Spinal cord (tissue), 10 donors: Measurements from ENCODE around the gene ADAMTS12. TPM values are rescaled to one million over a fixed set of nuclear protein-coding genes. Genes with fewer than 3 reads are reported as not detected.

Experiments used
- DNase-seq, 6 donors: peaks; one replicate each; pipeline versions ENCODE4 v3.0.0 to v3.0.0-alpha.2; 2013 to 2015; ENCODE audit warnings: low spot score in 6 of 6, low read depth in 4 of 6
- H3K27ac ChIP-seq: one replicate; pipeline ENCODE4 v1.5.1; 2013; ENCODE audit warnings: low read depth, low read length, control low read depth
- H3K27me3 ChIP-seq: one replicate; pipeline ENCODE4 v1.6.1; 2013; ENCODE audit warnings: low read length; ENCODE audit not compliant: control insufficient read depth, insufficient read depth
- H3K36me3 ChIP-seq: one replicate; pipeline ENCODE4 v1.6.1; 2013; ENCODE audit warnings: low read length; ENCODE audit not compliant: control insufficient read depth, insufficient read depth
- H3K4me1 ChIP-seq: one replicate; pipeline ENCODE4 v1.6.1; 2013; ENCODE audit warnings: low read length; ENCODE audit not compliant: control insufficient read depth, insufficient read depth
- H3K4me3 ChIP-seq: one replicate; pipeline ENCODE4 v1.5.1; 2013; ENCODE audit warnings: low read depth, low read length, control low read depth
- H3K9me3 ChIP-seq: one replicate; pipeline ENCODE4 v1.6.1; 2013; ENCODE audit warnings: low read length; ENCODE audit not compliant: control insufficient read depth, insufficient read depth
- WGBS: methylation state at CpG from one replicate; pipeline ENCODE4 v1.1.5; 2013; ENCODE audit warnings: missing lambda C conversion rate; ENCODE audit not compliant: insufficient coverage; 5-methylcytosine and 5-hydroxymethylcytosine counted together
- polyA plus RNA-seq, 2 donors: library from polyadenylated mRNA; unstranded; fragments of 120-200 nt; gene quantifications; one replicate each; pipeline ENCODE4 v1.2.1, GENCODE V29; 2013; ENCODE audit not compliant: insufficient read length in 2 of 2
- total RNA-seq, 2 donors: library from RNA; depleted of rRNA in 1 of 2; stranded (reverse); fragments of 120-200 nt in 1 of 2; fragments of >200 nt in 1 of 2; gene quantifications; one replicate each; pipeline versions ENCODE4 v1.2.3 to v1.2.4, GENCODE V29; 2013 to 2014
- donor health status: healthy.

The ADAMTS12 gene
- total and polyA plus RNA-seq, 4 donors: 8.1 to 44.5 (median 13.5) TPM

DNA sequence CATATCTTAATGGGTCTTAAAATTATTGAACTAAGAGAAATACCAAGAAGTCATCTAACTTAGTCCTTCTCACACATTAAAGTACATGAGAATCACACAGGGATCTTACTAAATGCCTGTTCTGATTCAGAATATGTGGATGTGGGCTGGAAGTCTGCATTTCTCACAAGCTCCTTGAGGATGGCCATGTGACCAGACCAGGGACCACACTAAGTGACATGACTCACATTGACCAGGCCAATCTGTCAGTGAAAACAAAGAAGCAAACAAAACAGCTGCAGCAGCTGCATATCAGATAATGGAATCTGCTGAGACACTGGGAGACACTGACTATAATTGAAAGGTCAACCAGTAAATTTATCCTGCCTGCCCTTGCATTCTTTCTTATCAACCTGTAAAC lies 110.5 kb downstream of the ADAMTS12 start:
- no peaks in the 10 kb centered on the region for H3K27me3 ChIP-seq
- DNase-seq: no peak
- H3K9me3 ChIP-seq: peaks cover 3% of the 10 kb centered on the region
- H3K4me1 ChIP-seq: no peaks in the 10 kb centered on the region
- no peaks in the 10 kb centered on the region for H3K36me3 ChIP-seq
- no peak overlapping the region for H3K27ac ChIP-seq
- no peak overlapping the region for H3K4me3 ChIP-seq

DNA sequence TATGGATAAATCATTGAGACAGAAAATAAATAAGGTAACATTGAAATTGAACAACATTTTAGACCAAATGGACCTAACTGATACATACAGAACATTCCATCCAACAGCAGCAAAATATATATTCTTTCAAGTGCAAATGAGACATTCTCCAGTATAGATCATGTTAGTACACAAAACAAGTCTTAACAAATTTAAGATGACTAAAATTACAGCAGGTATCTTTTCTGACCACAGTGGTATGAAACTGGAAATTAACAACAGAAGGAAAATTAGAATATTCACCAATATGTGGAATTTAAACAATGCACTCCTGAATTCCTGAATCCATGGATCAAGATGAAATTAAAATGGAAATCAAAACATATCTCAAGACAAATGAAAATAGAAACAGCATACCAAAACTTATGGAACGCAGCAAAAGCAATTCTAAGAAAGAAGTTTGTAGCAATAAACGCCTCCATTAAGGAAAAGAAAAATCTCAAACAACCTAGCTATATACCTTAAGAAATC lies 115.6 kb downstream of the ADAMTS12 start:
- WGBS: no CpG with 5 or more reads among the region's 2 CpGs
- Histone ChIP-seq H3K4me3 (no peak overlapping the region), H3K27ac (no peak overlapping the region), H3K27me3 (no peaks in the 10 kb centered on the region), H3K9me3 (no peaks in the 10 kb centered on the region), H3K36me3 (no peaks in the 10 kb centered on the region), H3K4me1 (no peaks in the 10 kb centered on the region)
- DNase-seq: no peak

DNA sequence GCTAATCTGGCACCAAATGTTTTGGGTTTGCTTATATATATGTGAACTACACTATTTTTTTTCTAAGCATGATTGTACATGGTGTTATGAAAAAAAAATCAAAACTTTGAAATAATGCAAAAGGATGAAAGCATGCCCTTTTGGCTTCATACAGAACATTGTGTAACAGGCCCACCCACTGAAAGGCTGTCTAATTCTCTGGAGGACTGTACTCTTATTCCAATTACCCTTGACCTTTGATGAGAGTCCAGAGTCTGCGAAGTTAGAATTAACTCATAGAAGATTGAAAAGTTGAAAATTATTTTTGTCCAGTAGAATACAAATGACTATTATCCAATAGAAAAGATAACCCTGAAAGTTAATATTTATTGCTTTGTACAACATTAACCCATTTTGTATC lies 117.4 kb downstream of the ADAMTS12 start:
- Histone ChIP-seq H3K27me3 (no peaks in the 10 kb centered on the region), H3K9me3 (no peaks in the 10 kb centered on the region), H3K27ac (no peak overlapping the region), H3K4me3 (no peak overlapping the region), H3K36me3 (no peaks in the 10 kb centered on the region), H3K4me1 (no peaks in the 10 kb centered on the region)
- DNase-seq: no peak
- no CpG with 5 or more reads among the region's 1 CpG for WGBS

DNA sequence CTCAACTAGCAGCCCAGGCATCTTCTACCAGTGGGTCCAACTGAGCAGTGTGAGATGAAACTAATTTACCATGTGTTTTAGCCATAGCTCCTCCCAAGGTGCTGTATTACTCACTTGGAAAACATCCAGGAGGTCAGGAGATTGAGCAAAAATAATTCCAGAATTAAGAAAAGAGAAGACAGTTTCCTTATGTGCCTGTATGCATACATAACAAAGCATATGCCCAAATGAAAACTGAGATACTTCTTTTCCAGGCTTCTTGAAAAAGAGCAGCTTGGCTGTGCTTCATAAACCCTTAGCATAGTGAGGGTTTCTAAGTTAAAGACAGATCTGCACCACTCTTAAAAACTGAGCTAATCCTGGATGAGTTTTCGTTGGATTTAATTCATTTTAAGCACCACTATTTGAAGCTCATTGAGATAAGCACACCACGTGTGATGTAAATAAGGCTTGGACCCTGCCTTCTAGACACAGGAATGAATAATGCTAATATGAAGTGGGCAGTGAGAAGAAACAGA lies 119.4 kb downstream of the ADAMTS12 start:
- no peak overlapping the region for H3K4me3 ChIP-seq
- 60% methylated on average over 1 of the region's 2 CpGs for WGBS
- no peaks in the 10 kb centered on the region for H3K4me1 ChIP-seq
- H3K27ac ChIP-seq: no peak overlapping the region
- H3K36me3 ChIP-seq: no peaks in the 10 kb centered on the region
- no peaks in the 10 kb centered on the region for H3K27me3 ChIP-seq
- DNase-seq: peak in 1 of 6 donors; percentile 42
- no peaks in the 10 kb centered on the region for H3K9me3 ChIP-seq

DNA sequence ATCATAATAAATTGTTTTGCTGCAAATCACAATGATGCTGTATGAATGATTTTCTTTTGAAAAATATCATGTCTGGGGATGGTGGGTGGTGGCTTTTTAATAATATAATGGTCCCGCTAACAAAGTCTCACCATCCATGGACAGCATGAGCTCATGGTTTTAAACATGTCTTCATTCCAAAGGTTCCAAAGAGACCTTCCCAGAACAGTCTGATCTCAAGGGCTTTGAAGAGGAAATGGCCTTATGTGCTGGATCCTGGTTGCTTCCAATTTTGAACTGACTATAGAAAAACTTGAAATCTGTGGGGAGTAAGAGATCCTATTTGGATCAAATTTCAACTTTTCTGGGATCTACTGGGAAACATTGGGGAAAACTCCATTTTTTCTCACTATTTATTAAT lies 121.8 kb downstream of the ADAMTS12 start:
- no peaks in the 10 kb centered on the region for H3K36me3 ChIP-seq
- no peak overlapping the region for H3K4me3 ChIP-seq
- H3K9me3 ChIP-seq: no peaks in the 10 kb centered on the region
- no peak overlapping the region for H3K27ac ChIP-seq
- H3K4me1 ChIP-seq: no peaks in the 10 kb centered on the region
- no CpG with 5 or more reads among the region's 1 CpG for WGBS
- H3K27me3 ChIP-seq: no peaks in the 10 kb centered on the region
- no peak for DNase-seq

DNA sequence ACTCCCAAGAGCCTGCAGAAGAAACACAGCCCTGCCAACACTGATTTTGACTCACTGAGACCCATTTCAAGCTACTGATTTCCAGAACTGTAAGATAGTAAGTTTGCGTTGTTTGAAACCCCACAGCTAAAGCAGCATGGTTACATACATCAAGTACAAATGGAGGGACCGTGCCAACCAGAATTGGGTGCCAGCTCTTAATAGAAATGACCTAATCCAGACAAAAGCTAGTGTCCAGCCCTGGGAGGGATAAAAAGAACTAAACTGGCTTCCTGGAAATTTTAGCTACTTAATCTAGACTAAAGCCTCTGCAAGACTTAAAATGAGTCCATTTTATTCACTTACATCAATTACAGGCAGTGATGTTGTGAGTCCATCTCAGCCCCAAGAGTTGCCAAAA lies 122.6 kb downstream of the ADAMTS12 start:
- Histone ChIP-seq H3K9me3 (no peaks in the 10 kb centered on the region), H3K36me3 (no peaks in the 10 kb centered on the region), H3K4me3 (no peak overlapping the region), H3K27ac (no peak overlapping the region), H3K27me3 (no peaks in the 10 kb centered on the region), H3K4me1 (no peaks in the 10 kb centered on the region)
- peak; percentile 7 to 81 (median 43) for DNase-seq
- 67% methylated on average over 1 of the region's 2 CpGs for WGBS

DNA sequence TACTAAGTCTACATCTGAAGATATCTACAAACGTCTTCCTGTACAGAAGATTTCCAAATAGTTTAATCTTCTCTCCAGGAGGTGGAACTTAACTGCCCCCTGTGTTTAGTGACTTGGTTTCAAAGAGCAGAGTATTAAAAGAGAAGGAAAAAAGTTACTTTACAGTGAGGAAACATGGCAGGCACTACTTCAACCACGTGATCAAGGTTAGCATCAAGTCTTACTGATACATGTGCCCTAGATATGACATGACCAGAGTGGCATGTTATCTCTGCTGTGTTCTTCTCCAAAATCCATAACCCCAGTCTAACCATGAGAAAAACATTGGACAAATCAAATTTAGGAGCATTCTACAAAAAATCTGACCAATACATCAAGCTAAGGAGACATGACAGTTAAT lies 125.8 kb downstream of the ADAMTS12 start:
- H3K4me3 ChIP-seq: no peak overlapping the region
- H3K36me3 ChIP-seq: no peaks in the 10 kb centered on the region
- H3K9me3 ChIP-seq: no peaks in the 10 kb centered on the region
- no peak for DNase-seq
- peaks cover 2% of the 10 kb centered on the region for H3K4me1 ChIP-seq
- no peak overlapping the region for H3K27ac ChIP-seq
- WGBS: 80% methylated on average over 1 of the region's 2 CpGs
- no peaks in the 10 kb centered on the region for H3K27me3 ChIP-seq

DNA sequence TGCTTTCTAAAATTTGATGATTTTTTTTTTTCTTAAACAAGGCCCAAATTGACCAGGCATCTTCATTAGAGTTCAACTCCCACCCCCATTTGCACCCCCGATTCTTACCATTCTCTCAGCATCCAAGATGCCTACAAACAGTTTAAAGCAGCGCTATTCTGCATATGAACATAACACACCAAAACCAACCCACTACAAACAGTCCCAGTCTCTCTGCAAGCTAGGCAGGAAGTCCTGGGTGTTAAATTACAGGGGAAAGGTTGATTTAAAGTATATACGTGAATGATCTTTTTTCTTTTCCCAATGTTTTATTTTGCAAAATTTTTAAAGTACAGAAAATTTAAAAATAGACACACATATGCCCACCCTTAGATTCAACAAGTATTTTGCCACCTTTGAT lies 127.0 kb downstream of the ADAMTS12 start:
- no peak for DNase-seq
- Histone ChIP-seq H3K4me3 (no peak overlapping the region), H3K27ac (no peak overlapping the region), H3K27me3 (no peaks in the 10 kb centered on the region), H3K9me3 (no peaks in the 10 kb centered on the region), H3K4me1 (peaks cover 2% of the 10 kb centered on the region), H3K36me3 (no peaks in the 10 kb centered on the region)
- WGBS: no CpG with 5 or more reads among the region's 3 CpGs

DNA sequence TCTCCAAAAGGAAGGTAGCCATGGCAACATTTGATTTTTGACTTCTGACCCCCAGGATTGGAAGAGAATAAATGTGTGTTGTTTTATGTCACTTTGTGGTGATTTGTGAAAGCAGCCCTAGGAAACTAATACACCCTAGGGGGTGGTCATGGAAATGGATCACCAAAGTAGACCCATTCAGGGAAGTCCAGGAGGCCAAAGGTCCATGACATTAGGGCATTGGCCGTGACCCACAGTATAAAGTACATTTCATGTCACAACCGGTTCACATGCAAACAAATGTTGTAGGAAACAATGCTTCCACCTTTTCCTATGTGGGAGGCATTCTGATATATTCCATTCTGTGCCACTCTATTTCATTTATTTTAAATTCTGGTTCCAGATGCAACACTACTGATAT lies 128.4 kb downstream of the ADAMTS12 start:
- Histone ChIP-seq H3K27ac (no peak overlapping the region), H3K4me3 (no peak overlapping the region)
- WGBS: no CpG with 5 or more reads among the region's 2 CpGs

DNA sequence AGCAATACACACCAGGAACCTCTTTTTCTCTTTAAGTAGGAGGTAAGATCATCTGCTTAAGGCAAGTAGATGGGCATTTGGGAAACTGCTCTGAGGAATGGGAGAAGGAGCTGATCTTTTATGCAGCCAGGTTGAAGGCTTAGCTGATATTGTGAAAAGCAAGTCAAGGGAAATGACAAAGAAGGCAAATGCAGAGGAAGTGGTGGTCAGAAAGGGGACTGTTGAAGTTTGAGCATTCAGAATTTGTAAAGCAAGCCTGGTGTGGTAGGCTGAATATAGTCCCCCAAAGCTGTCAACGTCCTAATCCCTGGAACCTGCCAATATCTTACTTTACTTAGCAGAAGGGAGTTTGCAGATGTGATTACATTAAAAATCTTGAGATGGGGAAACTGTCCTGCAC lies 128.9 kb downstream of the ADAMTS12 start:
- H3K9me3 ChIP-seq: no peaks in the 10 kb centered on the region
- no peak overlapping the region for H3K4me3 ChIP-seq
- no CpG with 5 or more reads among the region's 1 CpG for WGBS

More for the DNA sequence above, 128.4 kb downstream of the ADAMTS12 start:
- peaks cover 2% of the 10 kb centered on the region for H3K4me1 ChIP-seq
- H3K9me3 ChIP-seq: no peaks in the 10 kb centered on the region
- no peaks in the 10 kb centered on the region for H3K36me3 ChIP-seq
- no peak for DNase-seq
- no peaks in the 10 kb centered on the region for H3K27me3 ChIP-seq

More for the DNA sequence above, 128.9 kb downstream of the ADAMTS12 start:
- no peak overlapping the region for H3K27ac ChIP-seq
- DNase-seq: no peak
- no peaks in the 10 kb centered on the region for H3K36me3 ChIP-seq
- peaks cover 2% of the 10 kb centered on the region for H3K4me1 ChIP-seq
- H3K27me3 ChIP-seq: no peaks in the 10 kb centered on the region
